Adrenal gland (tissue), 5 donors: ENCODE results near the gene MEP1A.

ENCODE experiments used
- CTCF ChIP-seq, 6 experiments: fragments of 450-650 bp in 4 of 6; fragments of 200-600 bp in 2 of 6; sonication (generic) in 1 of 6; IDR thresholded peaks; 1 replicate in 5 of 6; 2 replicates in 1 of 6; pipeline versions ENCODE4 v1.5.1 to v1.8.0; 2016 to 2021; ENCODE audit warnings: antibody characterized with exemption in 6 of 6, mild to moderate bottlenecking in 2 of 6, moderate library complexity in 1 of 6
- POLR2A ChIP-seq, 2 donors: fragments of 450-650 bp; IDR thresholded peaks; one replicate each; pipeline ENCODE4 v1.6.1; 2017; ENCODE audit warnings: antibody characterized with exemption in 2 of 2, mild to moderate bottlenecking in 2 of 2, moderate library complexity in 1 of 2
- donor health status: DM: no; HTN: no; CAD: no.

DNA sequence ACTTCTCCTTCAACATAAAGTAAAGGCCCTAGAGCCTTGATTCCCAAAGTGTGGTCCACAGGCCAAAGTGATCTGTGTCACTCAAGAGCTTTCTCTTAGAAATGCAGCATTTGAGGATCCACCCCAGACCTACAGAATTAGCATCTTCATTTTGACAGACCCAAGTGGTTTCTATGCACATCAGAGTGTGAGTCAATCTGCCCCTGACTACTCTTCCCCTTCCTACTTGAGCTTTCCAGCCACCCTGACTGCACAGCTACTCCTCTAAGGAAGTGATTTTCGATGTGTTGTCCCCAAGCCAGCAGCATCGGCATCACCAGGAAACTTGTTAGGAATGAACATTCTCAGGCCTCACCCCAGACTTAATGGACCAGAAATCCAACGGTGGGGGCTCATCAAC is 2.6 kb downstream of the MEP1A start:
- TF ChIP-seq CTCF (IDR thresholded peaks at IDR 0.05) (no peak), POLR2A (IDR thresholded peaks at IDR 0.05) (no peak)
